Measurements from ENCODE around the gene ZNF503. TPM values are rescaled to one million over a fixed set of nuclear protein-coding genes. Genes with fewer than 3 reads are reported as not detected.

ZNF503 gene
- total RNA-seq, 6 experiments from 2014 or later = 9.1 to 15.9 (median 9.7) TPM

GRCh38 chr10:75405598-75406461, 4.3 kb upstream of the ZNF503 start:
- Mint-ChIP-seq H3K27me3 (ENCODE audit: insufficient read depth) (peaks cover 14% of the 10 kb centered on the region), H3K4me1 (ENCODE audit: low read depth) (peaks cover 19% of the 10 kb centered on the region), H3K9me3 (no peaks in the 10 kb centered on the region), H3K4me3 (no peak overlapping the region), H3K27ac (no peak overlapping the region), H3K36me3 (ENCODE audit: low read depth) (no peaks in the 10 kb centered on the region)
- DNase-seq = no peak
- TF ChIP-seq CTCF (IDR thresholded peaks at IDR 0.05) = no peak

- H3K27ac Mint-ChIP-seq = no peak overlapping the region
- H3K4me1 Mint-ChIP-seq (ENCODE audit: low read depth) = peaks cover 19% of the 10 kb centered on the region
- H3K27me3 Mint-ChIP-seq (ENCODE audit: insufficient read depth) = peaks cover 7% of the 10 kb centered on the region; the same call in 1 of the 2 replicates
- no peaks in the 10 kb centered on the region for H3K36me3 Mint-ChIP-seq (ENCODE audit: low read depth)
- no peak overlapping the region for H3K4me3 Mint-ChIP-seq
- no peaks in the 10 kb centered on the region for H3K9me3 Mint-ChIP-seq
- DNase-seq = no peak
- TF ChIP-seq CTCF (IDR thresholded peaks at IDR 0.05) = no peak
These were observed 3.4 kb upstream of the ZNF503 start for GRCh38 chr10:75404815-75405597.

GRCh38 chr10:75403939-75404814, 2.6 kb upstream of the ZNF503 start:
- H3K4me3 Mint-ChIP-seq = peak overlapping the region; percentile 98
- H3K36me3 Mint-ChIP-seq (ENCODE audit: low read depth) = no peaks in the 10 kb centered on the region
- no peak overlapping the region for H3K27ac Mint-ChIP-seq
- no peaks in the 10 kb centered on the region for H3K9me3 Mint-ChIP-seq
- TF ChIP-seq CTCF (IDR thresholded peaks at IDR 0.05) = no peak
- H3K27me3 Mint-ChIP-seq (ENCODE audit: insufficient read depth) = peaks cover 4% of the 10 kb centered on the region; the same call in 1 of the 2 replicates
- peaks cover 19% of the 10 kb centered on the region for H3K4me1 Mint-ChIP-seq (ENCODE audit: low read depth)
- DNase-seq = no peak

- Mint-ChIP-seq H3K9me3 (no peaks in the 10 kb centered on the region), H3K4me3 (peak overlapping the region; percentile 98), H3K27ac (peak overlapping the region; percentile 87; the same call in 1 of the 2 replicates), H3K27me3 (ENCODE audit: insufficient read depth) (peaks cover 4% of the 10 kb centered on the region; the same call in 1 of the 2 replicates), H3K36me3 (ENCODE audit: low read depth) (peaks cover under 1% of the 10 kb centered on the region), H3K4me1 (ENCODE audit: low read depth) (peaks cover 20% of the 10 kb centered on the region)
- DNase-seq = no peak
- no peak for TF ChIP-seq CTCF (IDR thresholded peaks at IDR 0.05)
These were observed 1.8 kb upstream of the ZNF503 start for GRCh38 chr10:75403144-75403938.
